D341Med (cell line): ENCODE measurements around the gene SEC23IP.
A peak's percentile ranks its signal among the peaks of the same experiment; 100 is the strongest.
"Not testable (repeated sequence)": the region's sequence is repeated elsewhere in the genome, so short reads cannot be mapped to it uniquely, and the experiment has no call there.

Experiments
- DNase-seq: peaks from one replicate; pipeline ENCODE4 v3.0.0; 2012; ENCODE audit warnings: low spot score

Gene SEC23IP

GRCh38 chr10:119892188-119893065 is at the start of gene SEC23IP:
TSS of gene SEC23IP (plus strand) at chr10:119892730. CDS start at chr10:119892783, 53 bp downstream.
- DNase-seq: peak; percentile 88

- no peak for DNase-seq
Observed at GRCh38 chr10:119845656-119846055, 46.9 kb upstream of the SEC23IP start.

- DNase-seq: no peak
Observed at GRCh38 chr10:119849031-119849789, 43.3 kb upstream of the SEC23IP start.

DNA sequence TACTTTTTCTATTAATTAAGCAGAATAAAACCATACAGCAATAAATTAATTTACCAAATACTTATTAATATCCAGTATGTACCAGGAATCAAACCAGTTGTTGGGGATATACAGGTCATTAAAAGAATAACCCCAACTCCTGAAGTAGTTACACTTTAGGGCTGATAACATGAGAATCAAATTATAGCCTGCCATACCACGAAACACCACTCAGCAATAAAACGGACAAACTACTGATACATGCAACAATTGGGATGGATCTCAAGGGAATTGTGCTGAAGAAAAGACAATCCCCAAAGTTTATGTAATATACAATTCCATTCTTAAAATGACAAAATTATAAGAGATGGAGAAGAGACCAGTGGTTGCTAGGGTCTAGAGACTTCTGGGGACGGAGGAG is 42.6 kb upstream of the SEC23IP start:
- no peak for DNase-seq

DNA sequence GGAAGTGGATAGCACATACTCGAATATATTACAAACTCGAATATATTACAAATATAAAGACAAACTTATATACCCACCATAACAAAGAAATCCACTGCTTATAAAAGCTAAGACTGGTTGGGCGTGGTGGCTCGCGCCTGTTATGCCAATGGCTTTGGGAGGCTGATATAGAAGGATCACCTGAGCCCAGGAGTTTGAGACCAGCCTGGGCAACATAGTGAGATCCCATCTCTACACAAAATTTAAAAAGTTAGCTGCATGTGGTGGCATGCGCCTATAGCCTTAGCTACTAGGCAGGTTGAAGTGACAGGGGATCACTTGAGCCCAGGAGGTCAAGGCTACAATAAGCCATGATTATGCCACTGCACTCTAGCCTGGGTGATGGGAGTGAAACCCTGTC is 40.3 kb upstream of the SEC23IP start:
- DNase-seq: no peak

DNA sequence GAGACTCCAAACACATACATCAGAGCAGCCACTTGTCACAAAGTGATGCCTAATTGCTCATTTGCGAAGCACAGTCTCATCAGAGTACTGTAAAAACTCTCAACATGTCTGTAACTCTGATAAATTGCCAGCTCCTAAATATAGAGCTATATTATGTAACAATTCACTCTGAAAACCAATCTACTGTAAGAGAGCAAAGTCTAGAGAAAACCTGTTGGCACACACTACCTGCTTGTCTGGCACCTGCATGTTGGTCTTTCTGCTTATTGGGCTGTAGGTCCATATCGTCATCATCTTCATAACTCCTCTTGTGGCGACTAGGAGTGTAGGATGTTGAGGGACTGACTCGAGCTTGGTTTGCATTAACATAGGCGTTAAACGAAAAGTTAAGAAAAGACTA is 39.7 kb upstream of the SEC23IP start:
- DNase-seq: no peak

- no peak for DNase-seq
Observed at GRCh38 chr10:119853574-119853973, 39.0 kb upstream of the SEC23IP start.

GRCh38 chr10:119858063-119858462 is 34.5 kb upstream of the SEC23IP start:
- no peak for DNase-seq

DNA sequence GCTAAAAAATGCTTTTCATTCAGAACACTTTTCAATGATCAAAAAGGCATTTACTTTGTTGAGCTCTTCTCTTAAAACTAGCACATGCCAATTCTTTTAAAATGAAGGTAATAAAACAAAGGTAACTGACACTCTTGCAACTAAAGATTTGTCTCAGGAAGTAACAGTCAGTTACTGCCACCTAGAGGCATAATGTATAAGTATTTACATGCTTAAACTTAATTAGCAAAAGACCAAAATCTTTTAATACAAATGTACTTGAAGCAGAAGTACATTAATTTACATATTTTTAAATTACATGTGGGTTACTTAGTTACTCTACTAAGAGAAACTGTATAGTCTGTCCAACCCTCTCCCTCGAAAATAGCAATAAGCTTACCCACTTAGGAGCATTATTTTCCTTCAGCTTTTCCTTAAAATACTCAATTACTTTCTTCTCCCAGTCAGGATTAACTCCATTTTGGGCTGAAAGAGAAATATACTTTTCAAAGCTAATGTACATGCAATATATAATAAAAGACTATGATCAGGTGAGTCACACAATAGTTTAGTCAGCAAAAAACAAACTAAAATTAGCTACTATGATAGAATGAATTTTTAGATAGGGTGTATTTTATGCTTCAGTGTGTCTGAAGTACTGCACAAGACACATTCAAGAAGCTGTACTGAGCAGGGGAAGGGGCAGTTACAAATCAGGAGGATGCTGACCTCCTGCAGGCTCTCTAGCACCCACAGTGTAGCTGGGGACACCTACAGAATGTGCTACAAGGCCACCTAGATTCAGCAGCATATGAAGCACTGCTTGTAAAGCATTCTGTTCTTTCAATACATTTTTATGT is 32.9 kb upstream of the SEC23IP start:
- DNase-seq: no peak

DNA sequence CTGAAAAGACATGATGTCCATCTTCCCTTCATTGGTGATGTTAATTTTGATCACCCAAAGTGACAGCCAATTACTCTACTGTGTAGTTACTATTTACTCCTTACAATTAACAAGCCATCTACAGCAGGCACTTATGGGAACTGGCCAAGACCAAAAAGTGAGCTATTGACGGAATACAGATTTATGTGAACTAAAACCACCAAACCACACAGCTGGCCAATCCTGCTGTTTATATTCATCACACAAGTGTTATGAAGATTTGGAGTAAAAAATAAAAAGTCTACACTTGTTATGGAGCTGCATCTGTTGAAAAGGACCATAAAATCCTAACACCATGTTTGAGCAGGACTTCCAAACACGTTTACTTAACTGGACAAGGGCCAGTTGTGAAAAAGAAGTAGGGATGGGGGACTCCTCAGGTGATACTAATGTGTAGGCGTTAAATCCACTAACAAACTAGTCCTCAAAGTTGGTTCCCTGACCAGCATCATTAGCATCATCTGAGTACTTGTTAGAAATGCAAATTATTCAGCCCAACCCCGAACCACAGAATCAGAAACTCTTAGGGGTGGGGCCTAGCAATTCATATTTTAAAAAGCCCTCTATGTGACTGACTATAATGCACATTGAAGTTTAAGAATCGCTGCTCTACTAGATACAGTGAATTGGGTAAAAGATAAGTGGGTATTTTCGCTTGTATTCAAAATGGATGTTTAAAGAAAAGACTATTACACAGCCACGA is 31.5 kb upstream of the SEC23IP start:
- no peak for DNase-seq

GRCh38 chr10:119862524-119862923 is 30.0 kb upstream of the SEC23IP start:
- DNase-seq: no peak

- DNase-seq: no peak
Observed at GRCh38 chr10:119863951-119864565, 28.5 kb upstream of the SEC23IP start.

DNA sequence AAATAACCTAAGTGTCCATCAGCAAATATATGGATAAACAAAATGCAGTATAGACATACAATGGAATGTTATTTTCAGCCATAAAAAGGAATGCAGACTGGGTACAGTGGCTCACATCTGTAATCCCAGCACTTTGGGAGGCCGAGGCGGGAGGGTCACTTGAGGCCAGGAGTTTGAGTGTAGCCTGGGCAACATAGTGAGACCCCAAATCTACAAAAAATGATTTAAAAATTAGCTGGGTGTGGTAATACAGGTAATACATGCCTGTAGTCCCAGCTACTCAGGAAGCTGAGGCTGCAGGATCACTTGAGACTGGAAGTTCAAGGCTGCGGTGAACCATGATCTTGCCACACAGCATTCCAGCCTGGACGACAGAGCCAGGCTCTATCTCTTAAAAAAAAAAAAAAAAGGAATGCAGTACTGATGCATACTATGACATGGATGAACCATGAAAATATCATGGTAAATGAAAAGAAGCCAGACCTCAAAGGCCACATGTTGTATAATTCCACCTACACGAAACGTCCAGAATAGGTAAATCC is 26.8 kb upstream of the SEC23IP start:
- DNase-seq: no peak

- DNase-seq: no peak
Observed at GRCh38 chr10:119867317-119867716, 25.2 kb upstream of the SEC23IP start.

- DNase-seq: not testable (repeated sequence)
Observed at GRCh38 chr10:119869398-119869797, 23.1 kb upstream of the SEC23IP start.

DNA sequence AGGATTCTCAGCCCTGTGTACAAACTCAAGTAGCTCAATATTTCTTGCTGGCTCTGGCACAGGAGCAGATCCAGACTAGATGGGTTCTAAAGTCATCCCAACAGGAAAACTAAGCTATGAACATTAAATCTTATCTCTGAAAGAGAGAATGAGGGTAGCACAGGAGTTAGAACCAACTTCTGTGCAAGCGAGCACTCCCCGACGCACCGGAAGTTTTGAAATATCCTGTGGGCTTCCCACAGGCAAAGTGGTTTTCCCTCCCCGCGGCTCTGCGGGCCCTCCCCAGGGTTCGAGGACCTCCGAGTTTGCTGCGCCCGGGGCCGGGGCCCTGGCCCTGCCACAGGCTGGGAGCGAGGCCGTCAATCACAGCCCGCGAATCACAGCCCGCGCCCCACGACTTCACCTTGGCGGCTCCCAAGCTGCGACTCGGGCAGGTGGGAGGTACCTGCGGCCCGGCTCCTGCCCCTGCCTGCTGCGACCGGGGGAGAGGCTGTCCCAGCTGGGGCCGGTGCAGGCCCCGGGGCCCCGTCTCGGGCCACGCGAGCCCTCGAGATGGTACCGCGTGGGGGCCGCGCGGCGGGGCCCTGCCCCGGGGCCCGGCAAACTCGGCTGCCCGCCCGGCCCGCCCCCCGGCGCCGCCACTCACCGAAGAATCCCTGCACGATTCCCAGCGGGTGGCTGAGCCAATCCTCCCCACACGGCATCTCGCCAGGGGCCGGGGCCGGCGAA is 20.5 kb upstream of the SEC23IP start:
- DNase-seq: peak; percentile 64

DNA sequence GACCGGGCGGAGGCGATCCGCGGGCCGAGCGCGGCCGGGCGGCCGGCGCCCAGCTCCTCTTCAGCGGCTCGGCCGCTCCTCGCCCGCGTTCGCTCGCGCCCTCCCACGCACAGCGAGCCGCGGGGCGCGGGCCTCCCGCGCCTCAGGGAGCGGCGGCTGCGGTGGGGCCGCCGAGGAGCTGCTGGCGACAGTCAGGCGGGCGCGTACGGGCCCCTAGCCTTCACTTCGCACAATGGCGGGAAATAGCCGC is 20.0 kb upstream of the SEC23IP start, which contains the start of gene MCMBP:
MCMBP (minus strand) TSS at position 234 of the 250 bp plus-strand sequence. CDS start 259 bp downstream, outside the sequence.
- DNase-seq: no peak

DNA sequence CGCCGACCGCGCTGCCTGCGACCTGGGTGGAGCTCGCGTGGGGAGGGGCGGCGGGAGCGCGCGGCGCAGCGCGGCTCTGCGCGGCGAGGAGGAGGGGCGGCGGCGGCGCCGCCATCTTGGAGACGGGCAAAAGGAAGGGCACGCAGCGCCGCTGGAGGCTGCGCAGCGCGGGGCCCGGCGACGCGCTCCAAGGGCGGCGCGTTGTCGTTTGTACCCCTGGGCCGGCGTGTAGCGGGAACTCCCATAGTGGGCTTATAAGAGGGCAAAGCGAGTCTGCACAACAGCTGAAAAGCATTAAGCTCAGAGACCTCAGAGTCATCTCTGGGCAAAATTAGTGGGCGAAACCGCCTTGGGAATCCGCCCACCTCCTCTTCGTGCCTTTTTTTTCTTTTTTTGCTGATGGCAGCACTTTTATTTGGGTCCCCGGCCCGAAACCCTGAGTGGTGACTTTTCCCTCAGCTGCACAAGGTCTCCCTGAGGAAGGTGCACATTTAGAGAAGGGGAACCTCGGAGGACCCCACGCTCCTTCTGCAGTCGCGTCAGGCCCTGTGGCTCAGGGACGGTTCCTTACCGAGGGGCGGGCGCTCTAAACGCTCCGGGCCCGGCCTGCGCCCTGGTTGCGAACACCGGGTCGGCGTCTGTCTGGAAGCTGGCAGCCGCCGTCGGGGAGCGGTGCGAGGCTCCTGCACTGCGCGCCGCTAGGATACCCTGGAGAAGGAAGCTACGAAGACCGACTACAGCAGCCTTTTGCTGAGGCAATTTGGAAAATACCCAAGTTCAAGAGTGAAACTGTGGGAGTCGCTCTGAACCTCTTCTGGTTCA is 19.5 kb upstream of the SEC23IP start:
- DNase-seq: peak; percentile 89

- DNase-seq: no peak
Observed at GRCh38 chr10:119878524-119878923, 14.0 kb upstream of the SEC23IP start.
